ENCODE results near the gene NCOR1.
"Not testable (repeated sequence)": the region's sequence is repeated elsewhere in the genome, so short reads cannot be mapped to it uniquely, and the experiment has no call there.

The NCOR1 gene

DNA sequence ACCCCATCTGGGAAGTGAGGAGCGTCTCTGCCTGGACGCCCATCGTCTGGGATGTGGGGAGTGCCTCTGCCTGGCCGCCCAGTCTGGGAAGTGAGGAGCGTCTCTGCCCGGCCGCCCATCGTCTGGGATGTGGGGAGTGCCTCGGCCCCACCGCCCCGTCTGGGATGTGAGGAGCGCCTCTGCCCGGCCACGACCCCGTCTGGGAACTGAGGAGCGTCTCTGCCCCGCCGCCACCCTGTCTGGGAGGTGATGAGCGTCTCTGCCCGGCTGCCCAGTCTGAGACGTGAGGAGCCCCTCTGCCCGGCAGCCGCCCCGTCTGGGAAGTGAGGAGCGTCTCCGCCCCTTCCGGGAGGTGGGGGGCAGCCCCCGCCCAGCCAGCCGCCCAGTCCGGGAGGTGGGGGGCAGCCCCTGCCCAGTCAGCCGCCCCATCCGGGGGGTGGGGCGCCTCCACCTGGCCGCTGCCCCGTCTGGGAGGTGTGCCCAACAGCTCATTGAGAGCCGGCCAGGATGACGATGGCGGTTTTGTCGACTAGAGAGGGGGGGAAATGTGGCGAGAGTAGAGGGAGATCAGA lies 69.9 kb downstream of the NCOR1 start:
- not testable (repeated sequence) for DNase-seq

DNA sequence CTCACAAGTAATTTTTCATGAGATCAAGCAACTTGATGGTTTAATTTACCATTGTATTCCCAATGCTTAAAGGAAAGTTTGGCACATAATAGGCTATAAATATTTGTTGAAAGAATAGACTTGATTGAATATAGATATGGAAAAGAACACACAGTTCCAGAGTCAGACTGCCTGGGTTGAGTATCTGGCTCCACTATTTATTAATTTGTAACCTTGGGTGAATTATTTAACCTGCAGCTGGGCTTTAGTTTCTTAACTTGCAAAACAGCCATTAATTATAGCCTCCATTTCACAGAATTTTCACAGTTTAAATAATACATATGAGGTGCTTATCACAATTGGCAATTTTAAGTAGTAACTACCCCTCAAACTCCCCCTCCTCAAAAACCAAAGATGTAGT lies 73.6 kb downstream of the NCOR1 start:
- no peak for DNase-seq

DNA sequence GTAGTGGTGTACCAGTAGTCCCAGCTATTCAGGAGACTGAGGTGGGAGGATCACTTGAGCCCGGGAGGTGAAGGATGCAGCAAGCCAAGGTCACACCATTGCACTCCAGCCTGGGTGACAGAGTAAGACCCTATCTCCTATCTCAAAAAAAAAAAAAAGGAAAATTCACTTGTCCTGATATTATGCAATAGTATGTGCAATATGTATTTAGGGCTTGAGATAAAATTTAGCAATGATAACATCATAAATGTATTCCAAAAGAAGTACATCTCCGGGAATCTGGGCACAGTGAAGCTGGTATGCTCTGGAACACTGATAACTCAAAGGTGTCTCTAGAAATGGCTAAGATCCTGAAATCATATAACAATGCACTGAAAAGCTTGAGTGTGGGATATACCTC lies 74.5 kb downstream of the NCOR1 start:
- no peak for DNase-seq

- DNase-seq, result no peak
Measured at GRCh38 chr17:16135461-16135860, 79.9 kb downstream of the NCOR1 start.

DNA sequence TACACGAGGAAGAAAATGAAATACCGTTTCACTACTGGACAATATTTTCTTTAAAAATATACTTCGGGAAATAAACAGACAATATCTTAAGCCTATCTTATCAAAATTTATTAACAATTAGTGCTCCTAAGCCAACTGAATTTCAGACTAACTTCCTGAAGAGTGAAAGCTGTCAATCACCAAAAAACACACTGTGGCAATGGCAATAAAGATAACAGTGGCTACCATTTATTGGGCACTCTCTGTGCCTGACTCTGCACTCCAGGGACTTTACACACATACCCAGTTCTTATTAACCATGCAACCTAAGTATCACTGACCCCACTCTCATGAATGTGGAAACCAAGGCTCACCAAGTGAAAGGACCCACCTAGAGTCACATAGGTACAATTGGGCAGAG lies 83.7 kb downstream of the NCOR1 start:
- DNase-seq, result no peak

DNA sequence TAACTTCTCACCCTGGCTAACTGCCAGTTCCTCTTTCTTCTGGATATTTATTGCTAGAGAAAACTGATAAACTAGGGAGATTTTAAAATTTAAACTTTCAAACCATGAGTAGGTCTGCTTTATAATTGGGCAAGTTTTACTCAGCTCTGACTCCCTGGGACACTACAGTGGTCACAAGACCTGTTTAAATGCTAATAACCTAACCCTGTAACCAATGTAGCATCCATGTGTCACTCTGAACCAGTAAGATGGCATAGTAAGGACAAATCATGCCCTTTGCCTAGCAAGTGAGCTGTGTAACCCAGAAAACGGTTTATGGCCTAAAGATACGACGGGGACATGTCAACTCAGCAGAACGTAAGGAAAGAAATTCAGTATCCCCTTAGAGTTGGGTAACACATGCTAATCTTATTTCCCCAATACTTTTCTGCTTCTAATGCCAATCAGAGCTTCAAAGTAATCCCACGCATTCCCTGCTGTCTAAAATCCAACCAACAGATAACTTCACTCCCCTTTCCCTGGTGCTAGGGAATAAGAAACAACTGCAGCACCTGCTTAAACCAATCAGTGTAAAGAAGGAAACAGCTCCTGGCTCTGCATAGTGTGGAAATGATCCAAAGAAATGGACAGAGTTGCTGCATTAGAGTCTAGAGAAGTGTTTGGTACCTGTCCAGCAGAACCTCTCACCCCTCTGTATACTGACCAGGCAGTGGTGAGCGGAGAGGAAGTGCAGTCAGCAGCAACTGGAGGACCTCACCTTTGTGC lies 85.7 kb downstream of the NCOR1 start:
- DNase-seq, result no peak

GRCh38 chr17:16123531-16123930 lies 91.8 kb downstream of the NCOR1 start:
- no peak for DNase-seq

- DNase-seq, result no peak
Measured at GRCh38 chr17:16122697-16123434, 92.5 kb downstream of the NCOR1 start.

- no peak for DNase-seq
Measured at GRCh38 chr17:16121915-16122314, 93.4 kb downstream of the NCOR1 start.

- no peak for DNase-seq
Measured at GRCh38 chr17:16120937-16121336, 94.4 kb downstream of the NCOR1 start.

DNA sequence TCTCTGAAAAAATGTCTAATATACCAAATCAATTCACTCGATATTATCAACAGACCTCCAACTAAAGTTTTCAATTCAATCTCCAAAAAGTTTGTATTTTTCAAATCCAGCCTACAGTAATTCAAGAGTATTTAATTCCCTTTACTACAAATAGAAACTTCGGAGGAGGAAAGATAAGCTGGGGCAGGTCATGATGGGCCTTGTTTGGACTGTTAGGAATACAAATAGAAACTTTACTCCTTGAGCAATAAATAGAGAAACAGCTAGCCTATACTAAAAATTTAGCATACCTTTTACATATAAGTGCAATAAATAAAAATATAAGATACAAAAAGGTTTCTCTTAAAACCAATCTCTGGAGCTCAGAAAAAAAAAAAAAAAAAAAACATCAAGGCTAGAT lies 98.2 kb downstream of the NCOR1 start:
- DNase-seq, result no peak

DNA sequence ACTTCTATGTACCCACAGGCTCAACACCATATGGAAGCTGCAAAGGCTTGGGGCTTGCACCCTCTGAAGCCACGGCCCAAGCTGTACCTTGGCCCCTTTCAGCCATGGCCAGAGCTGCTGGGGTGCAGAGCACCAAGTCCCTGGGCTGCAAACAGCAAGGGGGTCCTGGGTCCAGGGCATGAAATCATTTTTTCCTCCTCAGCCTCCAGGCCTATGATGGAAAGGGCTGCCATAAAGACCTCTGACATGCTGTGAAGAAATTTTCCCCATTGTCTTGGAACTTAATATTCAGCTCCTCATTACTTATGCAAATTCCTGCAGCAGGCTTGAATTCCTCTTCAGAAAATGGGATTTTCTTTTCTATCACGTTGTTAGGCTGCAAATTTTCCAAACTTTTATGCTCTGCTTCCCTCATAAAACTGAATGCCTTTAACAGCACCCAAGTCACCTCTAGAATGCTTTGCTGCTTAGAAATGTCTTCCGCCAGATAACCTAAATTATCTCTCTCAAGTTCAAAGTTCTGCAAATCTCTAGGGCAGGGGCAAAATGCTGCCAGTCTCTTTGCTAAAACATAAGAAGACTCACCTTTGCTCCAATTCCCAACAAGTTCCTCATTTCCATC lies 100.1 kb downstream of the NCOR1 start:
- DNase-seq, result not testable (repeated sequence)

DNA sequence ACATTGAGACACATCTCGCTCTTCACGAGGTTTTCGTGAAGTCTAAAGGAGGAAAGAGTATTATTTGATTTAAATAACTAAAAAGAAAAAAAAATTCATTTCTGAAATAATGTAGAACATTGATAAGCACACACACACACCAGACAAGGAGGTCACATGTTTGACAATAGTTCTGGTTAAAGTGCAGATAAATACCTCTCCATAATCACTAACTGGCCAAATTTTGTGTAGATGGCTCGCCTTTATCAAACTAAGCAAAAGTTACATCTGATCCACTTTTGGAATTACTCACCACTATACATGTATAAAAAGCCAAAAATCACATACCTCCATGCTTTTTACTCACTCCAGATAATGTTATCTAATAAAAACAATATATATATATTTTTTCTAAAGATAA lies 106.5 kb downstream of the NCOR1 start:
- DNase-seq, result no peak

GRCh38 chr17:16108386-16108785 lies 106.9 kb downstream of the NCOR1 start:
- no peak for DNase-seq

- DNase-seq, result no peak
Measured at GRCh38 chr17:16107165-16107770, 108.1 kb downstream of the NCOR1 start.

GRCh38 chr17:16106161-16106891 lies 109.0 kb downstream of the NCOR1 start:
- peak in 1 of 2 experiments; percentile 9 for DNase-seq

- DNase-seq, result no peak
Measured at GRCh38 chr17:16104189-16104588, 111.1 kb downstream of the NCOR1 start.

- no peak for DNase-seq
Measured at GRCh38 chr17:16101440-16101839, 113.9 kb downstream of the NCOR1 start.

- no peak for DNase-seq
Measured at GRCh38 chr17:16100737-16101400, 114.5 kb downstream of the NCOR1 start.

- DNase-seq, result no peak
Measured at GRCh38 chr17:16091773-16092172, 123.6 kb downstream of the NCOR1 start.

DNA sequence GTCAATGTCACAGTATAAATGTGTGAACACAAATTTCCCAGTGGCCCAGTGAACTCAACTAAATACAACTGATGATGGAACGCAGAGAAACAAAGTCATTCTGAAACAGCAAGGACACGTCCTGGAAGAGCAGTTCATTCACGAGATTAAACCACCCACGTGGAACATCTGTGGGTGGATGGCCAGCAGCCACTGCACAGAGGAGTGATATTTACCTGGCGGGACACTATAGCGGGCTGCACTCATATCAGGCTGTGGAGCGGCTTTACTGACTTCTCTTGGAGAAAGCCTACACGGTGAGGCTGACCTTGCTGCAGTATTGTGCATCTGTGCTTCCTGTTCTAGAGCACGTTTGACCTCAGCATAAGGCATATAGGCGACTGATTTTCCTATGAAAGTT lies 128.4 kb downstream of the NCOR1 start:
- DNase-seq, result no peak

Data from NCI-H2081 (cell line).